HG02943 (cell line): ENCODE results near the gene RNF32.

Source experiments
- ATAC-seq: cut with Tn5 transposase; IDR thresholded peaks from one replicate; pipeline ENCODE4 v1.9.1; 2021; ENCODE audit warnings: mild to moderate bottlenecking, low read depth, moderate library complexity; ENCODE audit not compliant: unreplicated experiment

Gene RNF32

GRCh38 chr7:156640257-156640948 is at the start of gene RNF32:
TSS of gene RNF32 (plus strand) at chr7:156640774. CDS start at chr7:156643878, 3,104 bp downstream.
- ATAC-seq, result peak; percentile 75

GRCh38 chr7:156592155-156592884 is 48.3 kb upstream of the RNF32 start:
- ATAC-seq, result no peak

GRCh38 chr7:156594283-156595080 is 46.1 kb upstream of the RNF32 start:
- no peak for ATAC-seq

- ATAC-seq, result no peak
These were observed 40.1 kb upstream of the RNF32 start for GRCh38 chr7:156600496-156600895.

GRCh38 chr7:156602283-156602682 is 38.3 kb upstream of the RNF32 start:
- ATAC-seq, result no peak

- ATAC-seq, result no peak
These were observed 37.6 kb upstream of the RNF32 start for GRCh38 chr7:156603011-156603410.

GRCh38 chr7:156603629-156604028 is 36.9 kb upstream of the RNF32 start:
- no peak for ATAC-seq

- ATAC-seq, result no peak
These were observed 36.3 kb upstream of the RNF32 start for GRCh38 chr7:156604311-156604710.

- ATAC-seq, result no peak
These were observed 35.5 kb upstream of the RNF32 start for GRCh38 chr7:156604836-156605695.

GRCh38 chr7:156606135-156606534 is 34.4 kb upstream of the RNF32 start:
- no peak for ATAC-seq

- no peak for ATAC-seq
These were observed 33.8 kb upstream of the RNF32 start for GRCh38 chr7:156606691-156607331.

- ATAC-seq, result no peak
These were observed 33.0 kb upstream of the RNF32 start for GRCh38 chr7:156607332-156608172.

GRCh38 chr7:156608173-156608478 is 32.4 kb upstream of the RNF32 start:
- no peak for ATAC-seq

GRCh38 chr7:156609010-156609877 is 31.3 kb upstream of the RNF32 start:
- ATAC-seq, result no peak

GRCh38 chr7:156610130-156610529 is 30.4 kb upstream of the RNF32 start:
- ATAC-seq, result no peak

- no peak for ATAC-seq
These were observed 30.0 kb upstream of the RNF32 start for GRCh38 chr7:156610601-156611000.

GRCh38 chr7:156611014-156612010 is 29.3 kb upstream of the RNF32 start:
- no peak for ATAC-seq
